ENCODE measurements around the gene FANCC.

Gene FANCC

GRCh38 chr9:95062596-95063065 lies 254.9 kb downstream of the FANCC start:
- Mint-ChIP-seq H3K36me3 (ENCODE audit: low read depth) (peaks cover 13% of the 10 kb centered on the region), H3K9me3 (no peaks in the 10 kb centered on the region), H3K4me3 (no peak overlapping the region), H3K27ac (no peak overlapping the region), H3K27me3 (no peaks in the 10 kb centered on the region), H3K4me1 (ENCODE audit: low read depth) (no peaks in the 10 kb centered on the region)
- intact Hi-C loops (cut with micrococcal nuclease), result no loop called here

- Mint-ChIP-seq H3K36me3 (ENCODE audit: low read depth) (peaks cover 13% of the 10 kb centered on the region), H3K4me3 (no peak overlapping the region), H3K27ac (no peak overlapping the region), H3K9me3 (no peaks in the 10 kb centered on the region), H3K4me1 (ENCODE audit: low read depth) (no peaks in the 10 kb centered on the region), H3K27me3 (no peaks in the 10 kb centered on the region)
- intact Hi-C loops (cut with micrococcal nuclease), result no loop called here
These were observed 255.5 kb downstream of the FANCC start for GRCh38 chr9:95061916-95062595.

GRCh38 chr9:95060916-95061315 lies 256.6 kb downstream of the FANCC start:
- Mint-ChIP-seq H3K27me3 (no peaks in the 10 kb centered on the region), H3K27ac (no peak overlapping the region), H3K36me3 (ENCODE audit: low read depth) (peaks cover 13% of the 10 kb centered on the region), H3K9me3 (no peaks in the 10 kb centered on the region), H3K4me3 (no peak overlapping the region), H3K4me1 (ENCODE audit: low read depth) (no peaks in the 10 kb centered on the region)
- intact Hi-C loops (cut with micrococcal nuclease), result no loop called here

- H3K27ac Mint-ChIP-seq, result no peak overlapping the region
These were observed 257.3 kb downstream of the FANCC start for GRCh38 chr9:95060234-95060633.

GRCh38 chr9:95058795-95059386 lies 258.6 kb downstream of the FANCC start:
- no peak overlapping the region for H3K4me3 Mint-ChIP-seq
- H3K27ac Mint-ChIP-seq, result no peak overlapping the region
- H3K4me1 Mint-ChIP-seq (ENCODE audit: low read depth), result no peaks in the 10 kb centered on the region
- H3K27me3 Mint-ChIP-seq, result no peaks in the 10 kb centered on the region
- intact Hi-C loops (cut with micrococcal nuclease), result no loop called here
- H3K9me3 Mint-ChIP-seq, result no peaks in the 10 kb centered on the region
- H3K36me3 Mint-ChIP-seq (ENCODE audit: low read depth), result peaks cover 13% of the 10 kb centered on the region

More at GRCh38 chr9:95060234-95060633, 257.3 kb downstream of the FANCC start:
- Mint-ChIP-seq H3K4me3 (no peak overlapping the region), H3K9me3 (no peaks in the 10 kb centered on the region), H3K27me3 (no peaks in the 10 kb centered on the region), H3K4me1 (ENCODE audit: low read depth) (no peaks in the 10 kb centered on the region), H3K36me3 (ENCODE audit: low read depth) (peaks cover 13% of the 10 kb centered on the region)
- intact Hi-C loops (cut with micrococcal nuclease), result no loop called here

DNA sequence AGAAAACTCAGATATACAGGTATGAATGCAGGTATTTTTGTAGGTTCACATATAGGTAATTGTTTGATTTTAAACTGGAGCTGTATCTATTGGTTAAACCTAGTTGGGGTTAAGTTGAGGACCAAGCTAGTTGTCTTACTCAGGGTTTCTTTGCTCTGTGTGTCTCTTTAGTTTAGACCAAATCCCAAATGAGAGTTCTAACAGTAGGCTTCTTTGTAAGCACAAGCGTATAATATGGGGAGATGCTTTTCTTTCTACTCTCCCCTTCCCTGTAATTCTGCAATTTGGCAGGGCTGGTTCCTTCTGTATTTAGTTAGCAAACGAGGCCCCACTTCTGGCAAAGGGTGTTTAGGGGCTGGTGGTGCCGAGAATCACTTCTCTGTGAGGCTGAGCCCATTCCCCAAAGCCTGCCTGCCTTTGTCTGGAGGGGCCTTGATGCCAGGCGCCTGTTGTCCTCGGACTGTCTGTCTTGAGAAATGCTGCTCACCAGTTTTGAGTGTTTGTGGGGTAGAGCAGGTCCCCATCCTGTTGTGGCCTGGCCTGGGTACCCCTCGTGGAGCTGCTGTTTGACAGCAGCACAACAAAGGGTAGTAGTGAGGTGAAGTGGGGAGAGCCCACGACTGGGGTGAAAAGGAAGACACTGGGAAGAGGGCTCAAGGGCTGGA lies 259.3 kb downstream of the FANCC start:
- Mint-ChIP-seq H3K9me3 (no peaks in the 10 kb centered on the region), H3K4me1 (ENCODE audit: low read depth) (no peaks in the 10 kb centered on the region), H3K27ac (no peak overlapping the region), H3K4me3 (no peak overlapping the region), H3K36me3 (ENCODE audit: low read depth) (peaks cover 7% of the 10 kb centered on the region), H3K27me3 (no peaks in the 10 kb centered on the region)
- intact Hi-C loops (cut with micrococcal nuclease), result no loop called here

DNA sequence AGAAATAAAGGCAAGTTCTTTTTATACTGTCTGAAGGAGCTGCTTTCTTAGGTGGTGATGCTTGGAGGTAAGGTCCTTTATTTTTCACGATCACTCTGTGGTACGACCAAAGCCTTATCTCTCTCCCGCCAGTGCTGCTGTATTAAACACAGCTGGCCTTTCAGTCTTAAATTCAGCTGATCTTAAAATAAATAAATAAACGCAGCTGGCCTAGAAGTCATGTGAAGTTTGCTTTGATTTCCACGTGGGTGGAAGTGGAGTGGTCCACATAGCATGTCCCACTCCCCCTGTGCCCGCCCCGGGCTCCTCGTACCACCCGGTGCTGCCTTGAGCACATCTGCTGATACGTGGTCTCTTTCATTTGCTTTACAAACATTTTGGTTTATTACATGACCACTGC lies 260.4 kb downstream of the FANCC start:
- Mint-ChIP-seq H3K27me3 (no peaks in the 10 kb centered on the region), H3K9me3 (no peaks in the 10 kb centered on the region), H3K36me3 (ENCODE audit: low read depth) (no peaks in the 10 kb centered on the region), H3K27ac (no peak overlapping the region), H3K4me1 (ENCODE audit: low read depth) (no peaks in the 10 kb centered on the region), H3K4me3 (no peak overlapping the region)
- intact Hi-C loops (cut with micrococcal nuclease), result no loop called here

GRCh38 chr9:95055851-95056551 lies 261.5 kb downstream of the FANCC start:
- Mint-ChIP-seq H3K36me3 (ENCODE audit: low read depth) (no peaks in the 10 kb centered on the region), H3K9me3 (no peaks in the 10 kb centered on the region), H3K4me3 (no peak overlapping the region), H3K27me3 (peaks cover 3% of the 10 kb centered on the region), H3K4me1 (ENCODE audit: low read depth) (no peaks in the 10 kb centered on the region), H3K27ac (no peak overlapping the region)
- intact Hi-C loops (cut with micrococcal nuclease), result no loop called here

GRCh38 chr9:95055334-95055850 lies 262.1 kb downstream of the FANCC start:
- Mint-ChIP-seq H3K4me3 (no peak overlapping the region), H3K4me1 (ENCODE audit: low read depth) (no peaks in the 10 kb centered on the region), H3K27ac (no peak overlapping the region), H3K27me3 (peaks cover 7% of the 10 kb centered on the region), H3K9me3 (no peaks in the 10 kb centered on the region), H3K36me3 (ENCODE audit: low read depth) (no peaks in the 10 kb centered on the region)
- intact Hi-C loops (cut with micrococcal nuclease), result no loop called here

DNA sequence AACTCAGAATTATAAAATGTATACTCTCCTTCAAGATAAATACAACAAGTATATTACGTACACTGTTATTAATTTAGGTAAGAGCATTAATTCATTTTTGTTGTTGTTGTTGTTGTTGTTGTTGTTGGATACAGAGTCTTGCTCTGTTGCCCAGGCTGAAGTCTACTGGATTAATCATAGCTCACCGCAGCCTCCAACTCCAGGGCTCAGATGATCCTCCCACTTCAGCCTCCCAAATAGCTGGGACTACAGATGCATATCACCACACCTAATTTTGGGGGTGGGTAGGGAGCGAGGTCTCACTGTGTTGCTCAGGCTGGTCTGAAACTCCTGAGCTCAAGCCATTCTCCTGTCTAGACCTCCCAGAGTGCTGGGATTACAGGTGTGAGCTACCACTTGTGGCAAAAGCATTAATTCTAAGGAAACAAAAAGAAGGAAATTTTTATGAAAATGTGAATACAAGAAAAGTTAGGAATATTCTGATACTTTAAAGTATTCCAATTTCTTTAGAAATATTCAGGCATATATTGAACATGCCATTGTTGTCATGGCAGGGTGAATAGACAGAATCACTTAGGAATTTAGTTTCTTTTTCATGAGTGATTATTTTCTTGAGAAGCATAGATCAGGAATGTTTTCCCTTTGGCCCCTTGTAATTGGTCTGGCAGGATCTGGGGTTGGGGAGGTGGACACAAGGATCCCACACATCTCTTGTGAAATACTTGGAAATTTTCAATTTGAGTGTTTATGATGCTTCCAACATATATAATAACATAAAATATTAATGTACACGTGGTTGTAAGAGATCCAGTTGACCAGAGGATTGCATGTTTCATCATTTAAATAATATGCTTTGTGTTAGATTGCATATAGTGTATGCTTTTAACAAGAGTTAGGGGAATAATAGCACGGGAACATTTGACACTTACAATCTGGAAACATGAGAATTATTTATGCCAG lies 263.6 kb downstream of the FANCC start:
- Mint-ChIP-seq H3K36me3 (ENCODE audit: low read depth) (no peaks in the 10 kb centered on the region), H3K27ac (no peak overlapping the region), H3K4me3 (no peak overlapping the region), H3K4me1 (ENCODE audit: low read depth) (peaks cover 2% of the 10 kb centered on the region), H3K9me3 (no peaks in the 10 kb centered on the region), H3K27me3 (peaks cover 18% of the 10 kb centered on the region)
- intact Hi-C loops (cut with micrococcal nuclease), result no loop called here

- Mint-ChIP-seq H3K4me1 (ENCODE audit: low read depth) (peaks cover 6% of the 10 kb centered on the region), H3K4me3 (no peak overlapping the region), H3K36me3 (ENCODE audit: low read depth) (no peaks in the 10 kb centered on the region), H3K27me3 (peaks cover 28% of the 10 kb centered on the region), H3K9me3 (no peaks in the 10 kb centered on the region), H3K27ac (no peak overlapping the region)
- intact Hi-C loops (cut with micrococcal nuclease), result no loop called here
These were observed 267.7 kb downstream of the FANCC start for GRCh38 chr9:95049761-95050160.

Measured in dendritic cell treated with granulocyte-macrophage colony-stimulating factor and Interleukin-4, amounts not matched to agents 40 ng/mL and 50 ng/mL, for 4 days (primary cell).